ENCODE results near the gene LRRC17.

Gene LRRC17

GRCh38 chr7:102912742-102913141 is at the start of gene LRRC17:
Gene LRRC17, plus strand, starts transcription at chr7:102913000. Its CDS starts 20,914 bp downstream, at chr7:102933914.
- H3K4me1 Mint-ChIP-seq (ENCODE audit: low read depth) = no peaks in the 10 kb centered on the region
- no peaks in the 10 kb centered on the region for H3K27me3 Mint-ChIP-seq
- no peak within 1 kb of the TSS for H3K4me3 Mint-ChIP-seq
- H3K27ac Mint-ChIP-seq = no peak within 1 kb of the TSS
- H3K9me3 Mint-ChIP-seq = peaks cover 6% of the 10 kb centered on the region
- DNase-seq = no peak
- no peaks in the 10 kb centered on the region for H3K36me3 Mint-ChIP-seq (ENCODE audit: low read depth)

- Mint-ChIP-seq H3K4me1 (ENCODE audit: low read depth) (no peaks in the 10 kb centered on the region), H3K4me3 (no peak overlapping the region), H3K27ac (no peak overlapping the region), H3K9me3 (no peaks in the 10 kb centered on the region), H3K27me3 (no peaks in the 10 kb centered on the region), H3K36me3 (ENCODE audit: low read depth) (no peaks in the 10 kb centered on the region)
- DNase-seq = no peak
Observed at GRCh38 chr7:102864958-102865357, 47.8 kb upstream of the LRRC17 start.

GRCh38 chr7:102866535-102867215 is 46.1 kb upstream of the LRRC17 start:
- DNase-seq = no peak
- H3K36me3 Mint-ChIP-seq (ENCODE audit: low read depth) = no peaks in the 10 kb centered on the region
- no peaks in the 10 kb centered on the region for H3K27me3 Mint-ChIP-seq
- H3K27ac Mint-ChIP-seq = no peak overlapping the region
- no peak overlapping the region for H3K4me3 Mint-ChIP-seq
- no peaks in the 10 kb centered on the region for H3K4me1 Mint-ChIP-seq (ENCODE audit: low read depth)
- H3K9me3 Mint-ChIP-seq = no peaks in the 10 kb centered on the region

- Mint-ChIP-seq H3K4me3 (no peak overlapping the region), H3K27ac (no peak overlapping the region), H3K4me1 (ENCODE audit: low read depth) (peaks cover 15% of the 10 kb centered on the region), H3K9me3 (no peaks in the 10 kb centered on the region), H3K27me3 (no peaks in the 10 kb centered on the region), H3K36me3 (ENCODE audit: low read depth) (no peaks in the 10 kb centered on the region)
- no peak for DNase-seq
Observed at GRCh38 chr7:102869195-102869594, 43.6 kb upstream of the LRRC17 start.

GRCh38 chr7:102872460-102872859 is 40.3 kb upstream of the LRRC17 start:
- H3K9me3 Mint-ChIP-seq = no peaks in the 10 kb centered on the region

GRCh38 chr7:102873470-102874165 is 39.2 kb upstream of the LRRC17 start:
- H3K36me3 Mint-ChIP-seq (ENCODE audit: low read depth) = no peaks in the 10 kb centered on the region

More at GRCh38 chr7:102872460-102872859, 40.3 kb upstream of the LRRC17 start:
- Mint-ChIP-seq H3K4me3 (no peak overlapping the region), H3K36me3 (ENCODE audit: low read depth) (no peaks in the 10 kb centered on the region), H3K27ac (no peak overlapping the region), H3K27me3 (no peaks in the 10 kb centered on the region), H3K4me1 (ENCODE audit: low read depth) (peaks cover 33% of the 10 kb centered on the region)
- no peak for DNase-seq

GRCh38 chr7:102874166-102874829 is 38.5 kb upstream of the LRRC17 start:
- no peaks in the 10 kb centered on the region for H3K36me3 Mint-ChIP-seq (ENCODE audit: low read depth)
- H3K9me3 Mint-ChIP-seq = no peaks in the 10 kb centered on the region
- H3K27me3 Mint-ChIP-seq = no peaks in the 10 kb centered on the region
- H3K27ac Mint-ChIP-seq = no peak overlapping the region
- DNase-seq = no peak
- peaks cover 33% of the 10 kb centered on the region for H3K4me1 Mint-ChIP-seq (ENCODE audit: low read depth)
- H3K4me3 Mint-ChIP-seq = no peak overlapping the region

More at GRCh38 chr7:102873470-102874165, 39.2 kb upstream of the LRRC17 start:
- H3K9me3 Mint-ChIP-seq = no peaks in the 10 kb centered on the region
- H3K27ac Mint-ChIP-seq = no peak overlapping the region
- no peaks in the 10 kb centered on the region for H3K27me3 Mint-ChIP-seq
- H3K4me3 Mint-ChIP-seq = no peak overlapping the region
- DNase-seq = no peak
- peaks cover 33% of the 10 kb centered on the region for H3K4me1 Mint-ChIP-seq (ENCODE audit: low read depth)

- no peaks in the 10 kb centered on the region for H3K27me3 Mint-ChIP-seq
- no peaks in the 10 kb centered on the region for H3K9me3 Mint-ChIP-seq
- H3K4me1 Mint-ChIP-seq (ENCODE audit: low read depth) = peaks cover 33% of the 10 kb centered on the region
- no peak for DNase-seq
- no peak overlapping the region for H3K4me3 Mint-ChIP-seq
- H3K36me3 Mint-ChIP-seq (ENCODE audit: low read depth) = no peaks in the 10 kb centered on the region
- no peak overlapping the region for H3K27ac Mint-ChIP-seq
Observed at GRCh38 chr7:102874966-102875365, 37.8 kb upstream of the LRRC17 start.

- peak; percentile 31 for DNase-seq
- Mint-ChIP-seq H3K36me3 (ENCODE audit: low read depth) (no peaks in the 10 kb centered on the region), H3K27ac (peak overlapping the region; percentile 16), H3K4me3 (no peak overlapping the region), H3K9me3 (no peaks in the 10 kb centered on the region), H3K4me1 (ENCODE audit: low read depth) (peaks cover 33% of the 10 kb centered on the region), H3K27me3 (no peaks in the 10 kb centered on the region)
Observed at GRCh38 chr7:102875700-102876295, 37.0 kb upstream of the LRRC17 start.

GRCh38 chr7:102883098-102883860 is 29.5 kb upstream of the LRRC17 start:
- no peaks in the 10 kb centered on the region for H3K27me3 Mint-ChIP-seq
- no peaks in the 10 kb centered on the region for H3K9me3 Mint-ChIP-seq
- H3K36me3 Mint-ChIP-seq (ENCODE audit: low read depth) = no peaks in the 10 kb centered on the region
- H3K27ac Mint-ChIP-seq = no peak overlapping the region
- H3K4me1 Mint-ChIP-seq (ENCODE audit: low read depth) = peaks cover 5% of the 10 kb centered on the region
- H3K4me3 Mint-ChIP-seq = no peak overlapping the region
- no peak for DNase-seq

- H3K9me3 Mint-ChIP-seq = no peaks in the 10 kb centered on the region
- H3K27ac Mint-ChIP-seq = no peak overlapping the region
- H3K27me3 Mint-ChIP-seq = no peaks in the 10 kb centered on the region
- H3K4me1 Mint-ChIP-seq (ENCODE audit: low read depth) = no peaks in the 10 kb centered on the region
- no peak overlapping the region for H3K4me3 Mint-ChIP-seq
- H3K36me3 Mint-ChIP-seq (ENCODE audit: low read depth) = no peaks in the 10 kb centered on the region
- no peak for DNase-seq
Observed at GRCh38 chr7:102888561-102889233, 24.1 kb upstream of the LRRC17 start.

GRCh38 chr7:102889851-102890250 is 22.9 kb upstream of the LRRC17 start:
- Mint-ChIP-seq H3K27me3 (no peaks in the 10 kb centered on the region), H3K36me3 (ENCODE audit: low read depth) (no peaks in the 10 kb centered on the region), H3K27ac (no peak overlapping the region), H3K4me1 (ENCODE audit: low read depth) (no peaks in the 10 kb centered on the region), H3K4me3 (no peak overlapping the region), H3K9me3 (no peaks in the 10 kb centered on the region)
- DNase-seq = no peak

GRCh38 chr7:102890292-102890970 is 22.4 kb upstream of the LRRC17 start:
- H3K4me1 Mint-ChIP-seq (ENCODE audit: low read depth) = no peaks in the 10 kb centered on the region
- DNase-seq = no peak
- H3K27ac Mint-ChIP-seq = no peak overlapping the region
- no peak overlapping the region for H3K4me3 Mint-ChIP-seq
- H3K36me3 Mint-ChIP-seq (ENCODE audit: low read depth) = no peaks in the 10 kb centered on the region
- H3K9me3 Mint-ChIP-seq = no peaks in the 10 kb centered on the region
- H3K27me3 Mint-ChIP-seq = no peaks in the 10 kb centered on the region
